PFSK-1 (cell line): ENCODE results near the gene PARD6G.

Experiments used
- FOXP2 ChIP-seq: optimal IDR thresholded peaks from 2 replicates; pipeline ENCODE3; 2011; ENCODE audit warnings: borderline replicate concordance, control low read depth, inconsistent platforms; ENCODE audit not compliant: insufficient read depth; ENCODE audit errors: extremely low read length, extremely low read depth
- POLR2AphosphoS5 ChIP-seq: IDR thresholded peaks from 2 replicates; pipeline ENCODE4 v1.6.1; 2012; ENCODE audit warnings: low read depth, mild to moderate bottlenecking, control low read depth, low read length, moderate library complexity
- SIN3A ChIP-seq: IDR thresholded peaks from 2 replicates; pipeline ENCODE4 v1.6.1; 2012; ENCODE audit warnings: mild to moderate bottlenecking, low read length, moderate library complexity, borderline replicate concordance; ENCODE audit not compliant: insufficient read depth
- TAF1 ChIP-seq: IDR thresholded peaks from 2 replicates; pipeline ENCODE4 v1.6.1; 2012; ENCODE audit warnings: low read length, control low read depth, borderline replicate concordance; ENCODE audit not compliant: insufficient read depth
- TF ChIP-seq, protein P1 (sequence below), 2 experiments: IDR thresholded peaks; 2 replicates each; pipeline versions ENCODE4 v1.6.1 to v1.8.0; 2011 to 2012; ENCODE audit warnings: low read depth in 2 of 2, low read length in 2 of 2, control low read depth in 1 of 2, inconsistent platforms in 1 of 2, mild to moderate bottlenecking in 1 of 2, moderate library complexity in 1 of 2; ENCODE audit not compliant: insufficient read depth in 1 of 2

Gene PARD6G

DNA sequence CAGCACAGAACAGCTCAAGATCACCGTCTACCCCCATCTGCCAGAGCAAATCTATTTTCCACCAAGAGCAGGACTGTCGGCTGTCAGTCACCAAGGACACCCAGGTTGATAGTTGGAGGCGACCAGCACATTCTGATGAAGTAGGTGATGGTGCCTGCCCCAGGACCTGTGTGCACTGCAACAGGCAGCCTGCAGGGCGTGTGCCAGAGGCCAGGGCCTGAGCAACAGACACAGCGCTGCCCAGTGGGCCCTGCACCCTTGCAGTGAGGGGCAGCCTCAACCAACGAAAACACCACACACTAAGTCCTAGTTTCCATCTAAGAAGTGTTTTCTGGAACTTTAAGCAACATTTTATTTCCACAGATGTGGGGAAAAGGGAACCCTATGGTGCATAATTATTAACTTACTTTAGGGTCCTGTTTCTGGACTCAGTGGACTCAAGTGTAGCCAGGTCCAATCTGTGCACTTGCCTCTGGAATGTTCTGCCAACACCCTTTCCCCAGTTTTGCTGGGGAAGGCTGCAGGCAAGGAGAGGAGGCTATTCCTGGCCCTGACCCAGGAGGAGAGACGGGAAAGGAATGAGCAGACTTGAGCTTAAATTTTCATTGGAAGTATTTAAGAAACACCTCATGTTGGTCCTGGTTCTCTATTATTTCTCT is 76.8 kb downstream of the PARD6G start:
- TF ChIP-seq SIN3A (no peak), TAF1 (no peak), FOXP2 (no peak), POLR2AphosphoS5 (no peak)
- TF ChIP-seq, protein P1, sequence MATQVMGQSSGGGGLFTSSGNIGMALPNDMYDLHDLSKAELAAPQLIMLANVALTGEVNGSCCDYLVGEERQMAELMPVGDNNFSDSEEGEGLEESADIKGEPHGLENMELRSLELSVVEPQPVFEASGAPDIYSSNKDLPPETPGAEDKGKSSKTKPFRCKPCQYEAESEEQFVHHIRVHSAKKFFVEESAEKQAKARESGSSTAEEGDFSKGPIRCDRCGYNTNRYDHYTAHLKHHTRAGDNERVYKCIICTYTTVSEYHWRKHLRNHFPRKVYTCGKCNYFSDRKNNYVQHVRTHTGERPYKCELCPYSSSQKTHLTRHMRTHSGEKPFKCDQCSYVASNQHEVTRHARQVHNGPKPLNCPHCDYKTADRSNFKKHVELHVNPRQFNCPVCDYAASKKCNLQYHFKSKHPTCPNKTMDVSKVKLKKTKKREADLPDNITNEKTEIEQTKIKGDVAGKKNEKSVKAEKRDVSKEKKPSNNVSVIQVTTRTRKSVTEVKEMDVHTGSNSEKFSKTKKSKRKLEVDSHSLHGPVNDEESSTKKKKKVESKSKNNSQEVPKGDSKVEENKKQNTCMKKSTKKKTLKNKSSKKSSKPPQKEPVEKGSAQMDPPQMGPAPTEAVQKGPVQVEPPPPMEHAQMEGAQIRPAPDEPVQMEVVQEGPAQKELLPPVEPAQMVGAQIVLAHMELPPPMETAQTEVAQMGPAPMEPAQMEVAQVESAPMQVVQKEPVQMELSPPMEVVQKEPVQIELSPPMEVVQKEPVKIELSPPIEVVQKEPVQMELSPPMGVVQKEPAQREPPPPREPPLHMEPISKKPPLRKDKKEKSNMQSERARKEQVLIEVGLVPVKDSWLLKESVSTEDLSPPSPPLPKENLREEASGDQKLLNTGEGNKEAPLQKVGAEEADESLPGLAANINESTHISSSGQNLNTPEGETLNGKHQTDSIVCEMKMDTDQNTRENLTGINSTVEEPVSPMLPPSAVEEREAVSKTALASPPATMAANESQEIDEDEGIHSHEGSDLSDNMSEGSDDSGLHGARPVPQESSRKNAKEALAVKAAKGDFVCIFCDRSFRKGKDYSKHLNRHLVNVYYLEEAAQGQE (IDR thresholded peaks at IDR 0.05; ENCODE audit: insufficient read depth in 1 of 2, low read depth in 2 of 2, low read length in 2 of 2): no peak

DNA sequence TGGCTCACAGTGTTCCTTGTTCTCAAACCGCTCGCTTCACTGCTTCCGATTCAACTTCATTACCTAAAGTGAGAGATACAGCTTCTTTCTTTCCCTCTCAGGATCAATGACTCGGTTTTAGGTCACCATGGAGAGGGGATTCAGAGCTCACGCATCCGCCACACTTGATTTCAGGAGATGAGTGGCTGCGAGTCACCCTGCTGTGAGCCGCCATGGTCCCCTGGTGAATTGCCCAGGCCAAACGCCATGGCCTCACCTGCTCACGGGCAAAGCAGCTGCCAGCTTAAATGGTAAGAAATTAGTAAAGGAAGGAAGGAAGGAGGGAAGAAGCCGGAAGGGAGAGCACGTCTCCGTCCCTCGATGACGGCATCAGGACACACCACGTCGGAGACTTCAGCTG is 77.7 kb downstream of the PARD6G start:
- TF ChIP-seq FOXP2 (no peak), SIN3A (no peak), TAF1 (no peak), POLR2AphosphoS5 (no peak)
- TF ChIP-seq, protein P1 (IDR thresholded peaks at IDR 0.05; ENCODE audit: insufficient read depth in 1 of 2, low read depth in 2 of 2, low read length in 2 of 2): no peak

GRCh38 chr18:80168982-80169381 is 78.3 kb downstream of the PARD6G start:
- no peak for TF ChIP-seq FOXP2
- TF ChIP-seq SIN3A: no peak
- TF ChIP-seq TAF1: no peak
- TF ChIP-seq, protein P1 (IDR thresholded peaks at IDR 0.05; ENCODE audit: insufficient read depth in 1 of 2, low read depth in 2 of 2, low read length in 2 of 2): no peak
- no peak for TF ChIP-seq POLR2AphosphoS5

DNA sequence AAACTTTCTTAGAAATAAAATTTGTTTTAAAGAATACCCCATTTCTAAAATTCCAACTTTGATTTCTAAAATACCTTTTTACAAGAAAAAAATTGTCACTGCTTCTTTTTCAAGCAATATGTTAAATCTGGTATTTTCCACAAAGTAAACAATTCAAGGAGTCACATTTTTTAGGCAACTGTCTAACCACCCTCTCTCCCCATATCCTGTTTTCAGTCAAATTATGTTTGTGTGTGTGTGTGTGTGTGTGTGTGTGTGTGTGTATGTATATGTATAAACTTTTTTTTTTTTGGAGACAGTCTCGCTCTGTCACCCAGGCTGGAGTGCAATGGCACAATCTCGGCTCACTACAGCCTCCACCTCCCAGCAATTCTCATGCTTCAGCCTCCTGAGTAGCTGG is 79.0 kb downstream of the PARD6G start:
- TF ChIP-seq POLR2AphosphoS5 (no peak), TAF1 (no peak), FOXP2 (no peak), SIN3A (no peak)
- TF ChIP-seq, protein P1 (IDR thresholded peaks at IDR 0.05; ENCODE audit: insufficient read depth in 1 of 2, low read depth in 2 of 2, low read length in 2 of 2): no peak
